Measurements from ENCODE around the gene TTC28. TPM values are rescaled to one million over a fixed set of nuclear protein-coding genes. Genes with fewer than 3 reads are reported as not detected.

Gene TTC28
- total RNA-seq, 1 donor from 2014 or later, result 23.2 TPM

- H3K36me3 ChIP-seq (ENCODE audit: insufficient read depth, low read length), result no peaks in the 10 kb centered on the region
- no peak overlapping the region for H3K9ac ChIP-seq (ENCODE audit: low read length)
- Mint-ChIP-seq H3K36me3 (ENCODE audit: low read depth, unreplicated experiment) (peaks cover 31% of the 10 kb centered on the region), H3K4me1 (ENCODE audit: low read depth, unreplicated experiment) (peaks cover 19% of the 10 kb centered on the region), H3K9me3 (ENCODE audit: unreplicated experiment) (peaks cover 2% of the 10 kb centered on the region), H3K4me3 (ENCODE audit: unreplicated experiment) (no peak overlapping the region), H3K27me3 (ENCODE audit: low read depth, unreplicated experiment) (no peaks in the 10 kb centered on the region), H3K27ac (ENCODE audit: unreplicated experiment) (no peak overlapping the region)
- H3K4me2 ChIP-seq (ENCODE audit: low read length), result no peak overlapping the region
- H3K4me1 ChIP-seq (ENCODE audit: insufficient read depth, low read length), result peaks cover 15% of the 10 kb centered on the region
- no peak for TF ChIP-seq CTCF (IDR thresholded peaks at IDR 0.05; ENCODE audit: insufficient read depth, low read depth, low read length)
- no peak for TF ChIP-seq EZH2 (IDR thresholded peaks at IDR 0.05; ENCODE audit: insufficient read depth, low read length)
- no peak overlapping the region for H2AFZ ChIP-seq (ENCODE audit: low read depth, low read length)
- no peaks in the 10 kb centered on the region for H3K79me2 ChIP-seq (ENCODE audit: insufficient read depth, low read length)
- H3K9me3 ChIP-seq (ENCODE audit: insufficient read depth, low read depth, low read length), result no peaks in the 10 kb centered on the region
- DNase-seq (ENCODE audit: low read depth) (no peak), FAIRE-seq (no peak)
- H3K27me3 ChIP-seq (ENCODE audit: insufficient read depth, low read length), result no peaks in the 10 kb centered on the region
- no peaks in the 10 kb centered on the region for H4K20me1 ChIP-seq (ENCODE audit: insufficient read depth, low read length)
- no peak overlapping the region for H3K27ac ChIP-seq (ENCODE audit: low read depth, low read length)
- no peak overlapping the region for H3K4me3 ChIP-seq (ENCODE audit: insufficient read depth, low read depth, low read length)
Observed at GRCh38 chr22:27982630-27983180, 696.9 kb downstream of the TTC28 start.

GRCh38 chr22:27982106-27982505 is 697.5 kb downstream of the TTC28 start:
- Mint-ChIP-seq H3K36me3 (ENCODE audit: low read depth, unreplicated experiment) (peaks cover 31% of the 10 kb centered on the region), H3K27ac (ENCODE audit: unreplicated experiment) (no peak overlapping the region), H3K4me1 (ENCODE audit: low read depth, unreplicated experiment) (peaks cover 15% of the 10 kb centered on the region), H3K4me3 (ENCODE audit: unreplicated experiment) (no peak overlapping the region), H3K9me3 (ENCODE audit: unreplicated experiment) (peaks cover 2% of the 10 kb centered on the region), H3K27me3 (ENCODE audit: low read depth, unreplicated experiment) (no peaks in the 10 kb centered on the region)
- Histone ChIP-seq H3K9ac (ENCODE audit: low read length) (no peak overlapping the region), H3K36me3 (ENCODE audit: insufficient read depth, low read length) (no peaks in the 10 kb centered on the region), H4K20me1 (ENCODE audit: insufficient read depth, low read length) (no peaks in the 10 kb centered on the region), H3K4me2 (ENCODE audit: low read length) (no peak overlapping the region), H3K27ac (ENCODE audit: low read depth, low read length) (no peak overlapping the region), H2AFZ (ENCODE audit: low read depth, low read length) (no peak overlapping the region), H3K4me1 (ENCODE audit: insufficient read depth, low read length) (peaks cover 9% of the 10 kb centered on the region), H3K27me3 (ENCODE audit: insufficient read depth, low read length) (no peaks in the 10 kb centered on the region), H3K9me3 (ENCODE audit: insufficient read depth, low read depth, low read length) (no peaks in the 10 kb centered on the region), H3K4me3 (ENCODE audit: insufficient read depth, low read depth, low read length) (no peak overlapping the region), H3K79me2 (ENCODE audit: insufficient read depth, low read length) (no peaks in the 10 kb centered on the region)
- FAIRE-seq, result no peak
- TF ChIP-seq CTCF (IDR thresholded peaks at IDR 0.05; ENCODE audit: insufficient read depth, low read depth, low read length) (no peak), EZH2 (IDR thresholded peaks at IDR 0.05; ENCODE audit: insufficient read depth, low read length) (no peak)
- DNase-seq (ENCODE audit: low read depth), result no peak

GRCh38 chr22:27980424-27981148 is 699.1 kb downstream of the TTC28 start:
- FAIRE-seq (no peak), DNase-seq (ENCODE audit: low read depth) (no peak)
- Histone ChIP-seq H3K27me3 (ENCODE audit: insufficient read depth, low read length) (no peaks in the 10 kb centered on the region), H3K9me3 (ENCODE audit: insufficient read depth, low read depth, low read length) (no peaks in the 10 kb centered on the region), H3K4me3 (ENCODE audit: insufficient read depth, low read depth, low read length) (no peak overlapping the region), H3K4me2 (ENCODE audit: low read length) (no peak overlapping the region), H2AFZ (ENCODE audit: low read depth, low read length) (no peak overlapping the region), H3K79me2 (ENCODE audit: insufficient read depth, low read length) (no peaks in the 10 kb centered on the region), H3K4me1 (ENCODE audit: insufficient read depth, low read length) (no peaks in the 10 kb centered on the region), H3K36me3 (ENCODE audit: insufficient read depth, low read length) (no peaks in the 10 kb centered on the region), H3K9ac (ENCODE audit: low read length) (no peak overlapping the region), H4K20me1 (ENCODE audit: insufficient read depth, low read length) (no peaks in the 10 kb centered on the region), H3K27ac (ENCODE audit: low read depth, low read length) (no peak overlapping the region)
- H3K27me3 Mint-ChIP-seq (ENCODE audit: low read depth, unreplicated experiment), result no peaks in the 10 kb centered on the region
- H3K4me1 Mint-ChIP-seq (ENCODE audit: low read depth, unreplicated experiment), result peaks cover 10% of the 10 kb centered on the region
- no peak overlapping the region for H3K4me3 Mint-ChIP-seq (ENCODE audit: unreplicated experiment)
- peak overlapping the region; percentile 26 for H3K27ac Mint-ChIP-seq (ENCODE audit: unreplicated experiment)
- peaks cover 28% of the 10 kb centered on the region for H3K36me3 Mint-ChIP-seq (ENCODE audit: low read depth, unreplicated experiment)
- TF ChIP-seq EZH2 (IDR thresholded peaks at IDR 0.05; ENCODE audit: insufficient read depth, low read length) (no peak), CTCF (IDR thresholded peaks at IDR 0.05; ENCODE audit: insufficient read depth, low read depth, low read length) (no peak)
- peaks cover 2% of the 10 kb centered on the region for H3K9me3 Mint-ChIP-seq (ENCODE audit: unreplicated experiment)
